GM18870 (cell line): Measurements from ENCODE around the gene PTPRE.
A peak's percentile ranks its signal among the peaks of the same experiment; 100 is the strongest.
"Not testable (repeated sequence)": the region's sequence is repeated elsewhere in the genome, so short reads cannot be mapped to it uniquely, and the experiment has no call there.

Experiments used
- ATAC-seq: cut with Tn5 transposase; IDR thresholded peaks from one replicate; pipeline ENCODE4 v1.9.1; 2021; ENCODE audit warnings: moderate library complexity; ENCODE audit not compliant: unreplicated experiment

Gene PTPRE

GRCh38 chr10:128086003-128086863 lies 179.3 kb downstream of the PTPRE start:
- ATAC-seq: no peak

- no peak for ATAC-seq
Measured at GRCh38 chr10:128087146-128087883, 180.4 kb downstream of the PTPRE start.

- no peak for ATAC-seq
Measured at GRCh38 chr10:128087884-128088709, 181.2 kb downstream of the PTPRE start.

- no peak for ATAC-seq
Measured at GRCh38 chr10:128091636-128092210, 184.8 kb downstream of the PTPRE start.

- ATAC-seq: no peak
Measured at GRCh38 chr10:128092454-128092853, 185.6 kb downstream of the PTPRE start.

GRCh38 chr10:128094596-128094995 lies 187.7 kb downstream of the PTPRE start:
- ATAC-seq: not testable (repeated sequence)

GRCh38 chr10:128095027-128095752 lies 188.3 kb downstream of the PTPRE start:
- ATAC-seq: peak; percentile 73

GRCh38 chr10:128095753-128096469 lies 189.0 kb downstream of the PTPRE start:
- no peak for ATAC-seq

- no peak for ATAC-seq
Measured at GRCh38 chr10:128096486-128097199, 189.7 kb downstream of the PTPRE start.

GRCh38 chr10:128097783-128098182 lies 190.9 kb downstream of the PTPRE start:
- ATAC-seq: no peak

GRCh38 chr10:128098631-128099030 lies 191.7 kb downstream of the PTPRE start:
- no peak for ATAC-seq

GRCh38 chr10:128099901-128100300 lies 193.0 kb downstream of the PTPRE start:
- no peak for ATAC-seq

GRCh38 chr10:128101901-128102300 lies 195.0 kb downstream of the PTPRE start:
- ATAC-seq: no peak

GRCh38 chr10:128102480-128103228 lies 195.8 kb downstream of the PTPRE start:
- ATAC-seq: no peak

GRCh38 chr10:128103229-128103714 lies 196.4 kb downstream of the PTPRE start:
- ATAC-seq: no peak

- ATAC-seq: no peak
Measured at GRCh38 chr10:128105383-128105782, 198.5 kb downstream of the PTPRE start.

GRCh38 chr10:128109707-128110106 lies 202.8 kb downstream of the PTPRE start:
- ATAC-seq: no peak

GRCh38 chr10:128110339-128110738 lies 203.4 kb downstream of the PTPRE start:
- ATAC-seq: no peak
